Measurements from ENCODE around the gene COQ7.

GRCh38 chr16:19068237-19068815 is 912 bp downstream of the COQ7 start:
- TF ChIP-seq POLR2A (IDR thresholded peaks at IDR 0.05): no peak
- TF ChIP-seq CTCF (IDR thresholded peaks at IDR 0.05): no peak

All from lower leg skin (tissue), 3 donors.